ENCODE measurements around the gene NKX6-1.
A peak's percentile ranks its signal among the peaks of the same experiment; 100 is the strongest.

NKX6-1 gene

GRCh38 chr4:84472154-84472553 lies 26.9 kb downstream of the NKX6-1 start:
- no peak for DNase-seq

- DNase-seq: no peak
These were observed 28.8 kb downstream of the NKX6-1 start for GRCh38 chr4:84470204-84470785.

- no peak for DNase-seq
These were observed 31.5 kb downstream of the NKX6-1 start for GRCh38 chr4:84467601-84468000.

GRCh38 chr4:84459783-84460182 lies 39.3 kb downstream of the NKX6-1 start:
- no peak for DNase-seq

GRCh38 chr4:84456157-84456556 lies 42.9 kb downstream of the NKX6-1 start:
- no peak for DNase-seq

- DNase-seq: no peak
These were observed 43.4 kb downstream of the NKX6-1 start for GRCh38 chr4:84455697-84456096.

- peak; percentile 47 for DNase-seq
These were observed 47.5 kb downstream of the NKX6-1 start for GRCh38 chr4:84451546-84451945.

GRCh38 chr4:84443523-84443922 lies 55.6 kb downstream of the NKX6-1 start:
- no peak for DNase-seq

- DNase-seq: no peak
These were observed 56.3 kb downstream of the NKX6-1 start for GRCh38 chr4:84442778-84443177.

All from DMS53 (cell line).